Measurements from ENCODE around the gene METRNL. TPM values are rescaled to one million over a fixed set of nuclear protein-coding genes. Genes with fewer than 3 reads are reported as not detected.
A peak's percentile ranks its signal among the peaks of the same experiment; 100 is the strongest.

The METRNL gene
- total RNA-seq, 2 experiments from 2014 or later = 42.9 to 49.9 TPM

DNA sequence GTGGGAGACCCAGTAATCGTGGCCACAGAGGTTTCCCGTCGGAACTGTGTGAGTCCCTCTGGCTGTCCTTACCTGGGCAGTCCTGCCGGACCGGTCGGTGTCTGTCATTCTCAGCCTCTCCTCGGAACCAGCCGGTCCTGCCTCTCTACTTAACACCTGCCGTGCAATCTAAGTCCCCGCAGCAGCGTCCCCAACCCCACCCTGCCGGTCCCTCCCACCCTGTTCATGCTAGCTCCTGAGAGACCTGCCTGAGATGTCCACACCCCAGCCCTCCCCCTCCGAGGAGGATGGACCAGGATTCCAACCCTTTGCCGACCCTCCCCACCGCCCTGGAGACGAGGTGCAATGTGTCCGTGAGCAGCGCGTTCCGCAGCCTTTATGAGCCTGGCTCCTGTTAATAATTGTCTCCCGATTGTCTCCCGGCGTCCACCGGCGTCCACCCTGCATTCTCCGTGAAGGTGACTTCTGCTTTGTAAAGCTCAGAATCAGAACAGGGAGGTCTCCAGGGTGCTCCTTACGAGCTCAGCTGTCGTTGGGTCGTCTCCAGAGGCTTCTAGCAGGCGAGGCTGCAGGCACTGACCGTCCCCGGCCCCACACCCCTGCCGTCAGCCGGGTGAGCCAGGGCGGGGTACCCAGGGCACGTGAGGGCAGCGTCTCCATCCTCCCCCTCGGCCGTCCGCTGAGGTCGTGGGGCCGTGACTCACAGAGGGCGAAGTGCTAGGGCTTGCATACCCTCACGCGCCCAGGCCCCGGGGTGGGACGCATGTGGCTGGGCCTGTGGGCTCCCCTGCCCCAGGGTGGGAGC, 10.1 kb downstream of the METRNL start:
- H3K9me3 Mint-ChIP-seq (ENCODE audit: low read depth) = no peaks in the 10 kb centered on the region
- H3K4me1 Mint-ChIP-seq = peaks cover 34% of the 10 kb centered on the region
- DNase-seq (no peak), ATAC-seq (peak; percentile 16)
- CTCF ChIA-PET = no interaction called here
- no peak overlapping the region for H3K27ac Mint-ChIP-seq
- H3K27me3 Mint-ChIP-seq = no peaks in the 10 kb centered on the region
- H3K4me3 Mint-ChIP-seq = no peak overlapping the region
- peaks cover 28% of the 10 kb centered on the region for H3K36me3 Mint-ChIP-seq

DNA sequence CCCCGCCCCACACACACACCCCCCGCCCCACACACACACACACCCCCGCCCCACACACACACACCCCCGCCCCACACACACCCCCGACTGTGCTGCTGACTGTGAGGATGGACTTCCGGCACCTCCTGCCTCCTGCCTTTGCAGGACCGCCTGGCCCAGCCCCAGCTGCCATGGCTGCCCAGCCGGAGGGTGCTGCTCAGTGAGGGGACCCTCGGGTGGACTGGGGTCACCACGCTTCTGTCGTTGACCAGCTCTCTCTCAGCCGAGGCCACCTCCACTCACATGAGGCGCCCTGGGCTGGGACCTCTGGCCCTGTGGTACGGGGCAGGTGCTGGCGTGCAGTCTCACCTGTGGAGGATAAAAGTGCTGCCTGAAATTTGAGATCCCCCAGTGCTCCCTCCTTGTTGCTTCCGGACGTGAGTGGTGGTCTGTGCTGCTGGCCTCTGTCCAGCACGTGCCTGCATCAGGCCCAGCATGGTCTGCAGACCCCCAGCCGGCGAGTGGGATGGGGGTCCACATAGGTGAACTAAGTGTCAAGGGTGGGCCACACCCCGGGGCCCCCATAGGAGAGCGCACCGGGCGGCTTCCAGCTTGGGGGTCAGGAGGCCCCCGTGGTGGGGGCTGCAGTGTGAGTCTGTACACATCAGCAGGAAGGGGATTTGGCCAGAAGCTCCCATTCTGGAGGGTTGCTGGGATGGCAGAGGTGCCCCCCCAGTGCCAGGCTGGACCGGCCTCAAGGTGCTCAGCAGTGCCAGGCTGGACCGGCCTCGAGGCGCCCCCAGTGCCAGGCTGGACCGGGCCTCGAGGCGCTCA, 11.2 kb downstream of the METRNL start:
- Mint-ChIP-seq H3K4me3 (no peak overlapping the region), H3K9me3 (ENCODE audit: low read depth) (no peaks in the 10 kb centered on the region), H3K4me1 (peaks cover 24% of the 10 kb centered on the region), H3K27me3 (no peaks in the 10 kb centered on the region), H3K27ac (no peak overlapping the region), H3K36me3 (peaks cover 28% of the 10 kb centered on the region)
- CTCF ChIA-PET = no interaction called here
- DNase-seq (no peak), ATAC-seq (no peak)

DNA sequence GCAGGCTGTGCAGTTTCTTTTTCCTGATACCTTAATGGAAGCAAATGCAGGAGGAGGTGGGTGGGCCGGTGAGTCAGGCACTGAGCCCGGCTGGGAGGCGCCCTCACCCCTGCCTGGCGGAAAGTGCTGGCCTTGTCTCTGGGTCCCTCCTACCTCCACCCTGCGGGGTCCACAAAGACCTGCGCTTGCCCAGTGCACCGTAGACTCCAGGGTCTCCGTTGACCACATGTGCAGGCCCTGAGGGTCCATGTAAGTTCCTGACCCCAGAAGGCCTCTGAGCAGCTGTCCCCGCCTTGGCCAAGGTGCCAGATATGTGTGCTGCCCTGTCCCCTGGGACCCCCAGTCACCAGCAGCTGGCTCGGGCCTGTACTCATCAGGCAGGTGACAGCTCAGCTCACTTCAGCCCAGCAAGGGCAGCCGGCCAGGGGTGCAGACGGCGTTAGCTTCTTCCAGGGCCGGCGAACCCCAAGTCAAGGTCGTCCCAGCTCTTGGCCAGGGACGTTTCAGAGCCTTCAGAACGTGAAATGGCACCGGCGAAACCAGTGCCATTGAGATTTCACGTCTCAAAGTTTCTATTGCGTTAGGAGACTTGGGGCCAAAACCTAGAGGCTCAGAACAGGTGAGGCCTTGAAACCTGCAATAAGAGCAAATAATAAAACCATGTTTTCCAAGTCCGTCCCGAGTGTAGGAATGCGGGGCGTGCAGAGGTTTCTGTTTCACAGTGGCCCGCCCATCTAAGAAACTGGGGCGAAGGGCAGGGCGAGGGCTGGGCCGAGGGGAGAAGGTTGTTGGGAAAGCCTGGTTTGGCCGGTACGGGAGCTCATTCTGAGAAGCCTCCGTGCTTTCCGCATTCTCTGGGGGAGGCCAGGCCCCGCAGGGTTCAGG, 12.1 kb downstream of the METRNL start:
- H3K4me3 Mint-ChIP-seq = no peak overlapping the region
- no peaks in the 10 kb centered on the region for H3K9me3 Mint-ChIP-seq (ENCODE audit: low read depth)
- H3K36me3 Mint-ChIP-seq = peaks cover 26% of the 10 kb centered on the region
- H3K27ac Mint-ChIP-seq = no peak overlapping the region
- H3K4me1 Mint-ChIP-seq = peaks cover 18% of the 10 kb centered on the region
- CTCF ChIA-PET = interaction anchor here (1.0 kb wide), 1 partner anchor 15 kb away, joined by 3 read pairs; no protein-coding TSS in a partner anchor
- ATAC-seq (no peak), DNase-seq (no peak)
- no peaks in the 10 kb centered on the region for H3K27me3 Mint-ChIP-seq

DNA sequence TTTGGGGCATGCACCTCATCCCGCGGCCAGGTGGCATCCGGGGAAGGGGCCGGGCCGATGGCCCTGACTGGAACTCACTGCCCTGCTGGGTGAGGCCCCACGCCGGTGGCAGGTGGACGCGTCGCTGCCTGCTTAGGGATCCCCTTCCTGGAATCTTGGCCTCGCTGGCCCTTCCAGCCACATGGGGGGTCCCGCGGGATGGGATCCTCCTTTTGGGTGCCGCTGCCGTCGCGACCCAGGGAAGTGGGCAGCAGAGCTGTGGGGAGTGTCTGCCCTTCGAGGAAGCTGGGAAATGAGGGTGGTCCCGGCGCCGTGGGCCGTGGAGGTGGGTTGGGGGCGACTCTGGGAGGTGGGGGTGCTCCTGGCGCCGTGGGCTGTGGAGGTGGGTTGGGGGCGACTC, 12.8 kb downstream of the METRNL start:
- H3K4me3 Mint-ChIP-seq = no peak overlapping the region

DNA sequence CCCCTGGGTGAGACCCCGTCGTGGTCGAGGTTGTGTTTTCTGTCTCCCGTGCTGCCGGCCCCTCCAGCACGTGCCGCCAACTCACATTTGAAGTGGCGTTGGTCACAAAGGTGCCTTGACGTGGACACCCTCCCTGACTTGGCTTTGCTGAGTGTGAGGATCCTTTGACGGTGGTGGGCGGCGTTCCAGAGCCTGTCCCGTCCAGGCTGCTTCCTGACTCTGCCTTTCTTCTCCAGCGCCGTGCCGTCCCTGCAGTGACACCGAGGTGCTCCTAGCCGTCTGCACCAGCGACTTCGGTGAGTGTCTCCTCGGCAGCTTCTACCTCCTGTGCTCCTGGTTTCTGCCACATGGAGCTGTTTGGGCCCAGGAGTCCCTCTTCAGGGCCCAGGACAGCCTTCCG, 13.5 kb downstream of the METRNL start:
- peaks cover 23% of the 10 kb centered on the region for H3K36me3 Mint-ChIP-seq
- H3K27me3 Mint-ChIP-seq = no peaks in the 10 kb centered on the region
- DNase-seq (no peak), ATAC-seq (no peak)
- no peak overlapping the region for H3K4me3 Mint-ChIP-seq
- H3K27ac Mint-ChIP-seq = no peak overlapping the region
- H3K4me1 Mint-ChIP-seq = peaks cover 14% of the 10 kb centered on the region
- H3K9me3 Mint-ChIP-seq (ENCODE audit: low read depth) = no peaks in the 10 kb centered on the region
- CTCF ChIA-PET = no interaction called here

More for the DNA sequence above, 12.8 kb downstream of the METRNL start:
- DNase-seq (no peak), ATAC-seq (no peak)
- Mint-ChIP-seq H3K27ac (no peak overlapping the region), H3K9me3 (ENCODE audit: low read depth) (no peaks in the 10 kb centered on the region), H3K36me3 (peaks cover 24% of the 10 kb centered on the region), H3K4me1 (peaks cover 16% of the 10 kb centered on the region), H3K27me3 (no peaks in the 10 kb centered on the region)
- CTCF ChIA-PET = interaction anchor here (1.0 kb wide), 1 partner anchor 14 kb away, joined by 3 read pairs; no protein-coding TSS in a partner anchor

DNA sequence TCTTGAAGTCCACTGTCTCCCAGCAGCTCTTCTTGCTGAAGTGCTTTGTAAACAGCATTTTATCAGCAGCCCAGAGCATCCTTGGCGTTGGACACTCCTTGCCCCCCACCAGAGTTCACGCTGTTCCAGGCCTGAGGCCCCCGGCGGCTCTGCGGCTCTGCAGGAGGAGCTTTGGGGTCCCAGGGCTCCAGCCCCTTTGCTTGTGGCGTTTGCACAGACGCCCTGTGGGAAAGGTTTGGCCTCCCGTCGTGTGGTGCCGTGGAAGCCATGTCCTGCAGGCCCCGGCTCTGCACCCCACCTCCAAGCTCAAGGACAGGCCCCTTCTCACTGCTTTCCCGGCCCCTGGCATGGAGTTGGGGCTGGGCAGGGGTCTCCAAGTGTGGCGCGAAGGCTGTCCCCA, 14.1 kb downstream of the METRNL start:
- peaks cover 9% of the 10 kb centered on the region for H3K4me1 Mint-ChIP-seq

DNA sequence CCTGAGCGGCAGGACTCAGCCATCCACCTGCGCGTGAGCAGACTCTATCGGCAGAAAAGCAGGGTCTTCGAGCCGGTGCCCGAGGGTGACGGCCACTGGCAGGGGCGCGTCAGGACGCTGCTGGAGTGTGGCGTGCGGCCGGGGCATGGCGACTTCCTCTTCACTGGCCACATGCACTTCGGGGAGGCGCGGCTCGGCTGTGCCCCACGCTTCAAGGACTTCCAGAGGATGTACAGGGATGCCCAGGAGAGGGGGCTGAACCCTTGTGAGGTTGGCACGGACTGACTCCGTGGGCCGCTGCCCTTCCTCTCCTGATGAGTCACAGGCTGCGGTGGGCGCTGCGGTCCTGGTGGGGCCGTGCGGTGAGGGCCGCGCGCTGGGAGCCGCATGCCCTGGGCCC, 14.9 kb downstream of the METRNL start:
- CTCF ChIA-PET = no interaction called here
- Mint-ChIP-seq H3K4me1 (peaks cover 4% of the 10 kb centered on the region), H3K27ac (no peak overlapping the region), H3K27me3 (no peaks in the 10 kb centered on the region), H3K36me3 (peaks cover 21% of the 10 kb centered on the region), H3K9me3 (ENCODE audit: low read depth) (no peaks in the 10 kb centered on the region), H3K4me3 (no peak overlapping the region)
- DNase-seq = no peak
- ATAC-seq = no peak

More for the DNA sequence above, 14.1 kb downstream of the METRNL start:
- Mint-ChIP-seq H3K4me3 (no peak overlapping the region), H3K27me3 (no peaks in the 10 kb centered on the region), H3K27ac (no peak overlapping the region), H3K9me3 (ENCODE audit: low read depth) (no peaks in the 10 kb centered on the region), H3K36me3 (peaks cover 23% of the 10 kb centered on the region)
- no peak for ATAC-seq
- DNase-seq = no peak
- CTCF ChIA-PET = no interaction called here

DNA sequence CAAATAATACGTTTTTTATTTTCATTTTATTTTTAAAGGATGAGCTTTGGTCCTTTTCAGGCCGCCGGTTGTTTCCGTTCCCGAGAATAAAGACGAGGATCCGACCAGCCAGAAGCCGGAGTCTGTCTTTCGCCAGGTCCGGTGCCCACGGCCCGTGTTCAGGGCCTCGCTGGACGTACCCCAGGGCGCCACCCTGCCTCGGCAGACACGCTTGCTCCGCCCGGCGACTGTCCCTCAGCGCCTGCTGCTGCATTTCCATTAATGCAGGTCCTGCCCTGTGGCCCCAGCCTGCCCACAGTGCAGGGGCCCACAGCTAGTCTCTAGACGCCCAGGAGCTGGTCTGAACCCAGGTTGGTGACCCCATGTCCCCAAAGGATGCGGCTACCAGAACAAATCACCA, 15.6 kb downstream of the METRNL start:
- Mint-ChIP-seq H3K4me1 (peaks cover 1% of the 10 kb centered on the region), H3K36me3 (peaks cover 18% of the 10 kb centered on the region), H3K27ac (no peak overlapping the region), H3K9me3 (ENCODE audit: low read depth) (no peaks in the 10 kb centered on the region), H3K4me3 (no peak overlapping the region), H3K27me3 (peaks cover 6% of the 10 kb centered on the region)
- CTCF ChIA-PET = no interaction called here
- no peak for DNase-seq
- ATAC-seq = no peak

DNA sequence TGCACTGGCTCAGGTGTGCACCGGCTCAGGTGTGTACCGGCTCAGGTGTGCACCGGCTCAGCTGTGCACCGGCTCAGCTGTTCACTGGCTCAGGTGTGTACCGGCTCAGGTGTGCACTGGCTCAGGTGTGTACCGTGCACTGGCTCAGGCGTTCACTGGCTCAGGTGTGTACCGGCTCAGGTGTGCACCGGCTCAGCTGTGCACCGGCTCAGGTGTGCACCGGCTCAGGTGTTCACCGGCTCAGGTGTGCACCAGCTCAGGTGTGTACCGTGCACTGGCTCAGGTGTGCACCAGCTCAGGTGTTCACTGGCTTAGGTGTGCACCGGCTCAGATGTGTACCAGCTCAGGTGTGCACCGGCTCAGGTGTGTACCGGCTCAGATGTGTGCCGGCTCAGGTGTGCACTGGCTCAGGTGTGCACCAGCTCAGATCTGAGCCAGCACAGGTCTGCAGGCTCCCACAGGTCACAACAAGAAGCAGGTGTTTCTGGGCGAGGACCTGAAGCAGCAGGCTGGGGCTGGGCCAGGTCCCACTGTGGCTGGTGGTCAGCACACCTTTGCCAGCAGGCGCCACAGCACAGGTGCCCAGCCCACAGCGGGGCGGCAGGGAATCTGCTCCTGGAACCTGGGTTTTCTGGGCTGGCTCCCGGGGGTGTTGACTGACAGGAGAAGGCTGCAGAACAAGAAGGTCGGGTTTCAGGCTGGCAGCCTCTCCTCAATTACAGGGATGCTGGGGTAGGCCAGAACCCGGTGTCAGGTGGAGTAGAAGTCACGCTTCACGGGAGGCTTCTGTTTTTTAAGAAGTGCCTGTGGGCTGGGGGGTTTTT, 17.2 kb downstream of the METRNL start:
- H3K4me1 Mint-ChIP-seq = peaks cover 12% of the 10 kb centered on the region
- no peak for DNase-seq
- no peak overlapping the region for H3K4me3 Mint-ChIP-seq
- no peaks in the 10 kb centered on the region for H3K9me3 Mint-ChIP-seq (ENCODE audit: low read depth)
- peaks cover 9% of the 10 kb centered on the region for H3K27me3 Mint-ChIP-seq
- H3K36me3 Mint-ChIP-seq = peaks cover 16% of the 10 kb centered on the region
- no peak overlapping the region for H3K27ac Mint-ChIP-seq
- CTCF ChIA-PET = no interaction called here
- ATAC-seq = no peak

DNA sequence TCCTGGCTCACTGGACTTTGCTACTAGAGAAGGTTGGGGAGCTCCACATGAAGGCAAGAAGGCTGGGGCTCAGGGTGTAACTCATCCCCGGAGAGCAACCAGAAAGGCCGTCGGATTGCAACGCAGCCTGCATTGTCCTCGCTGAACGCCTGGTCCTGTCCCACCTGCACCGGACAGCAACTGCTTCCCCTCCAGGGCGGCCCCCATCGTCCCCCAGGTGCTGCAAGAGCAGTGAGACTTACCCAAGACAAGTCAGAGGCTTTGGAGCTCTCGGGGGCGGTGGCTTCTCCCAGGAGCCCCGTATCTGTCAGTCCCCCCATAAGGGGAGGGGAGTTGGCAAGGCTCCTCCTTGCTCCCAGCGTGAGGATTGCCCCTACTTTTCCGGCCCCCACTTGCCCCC, 18.4 kb downstream of the METRNL start:
- H3K4me1 Mint-ChIP-seq = peaks cover 12% of the 10 kb centered on the region
- DNase-seq (no peak), ATAC-seq (no peak)
- peaks cover 16% of the 10 kb centered on the region for H3K36me3 Mint-ChIP-seq
- H3K27ac Mint-ChIP-seq = no peak overlapping the region
- no peak overlapping the region for H3K4me3 Mint-ChIP-seq
- H3K27me3 Mint-ChIP-seq = peaks cover 9% of the 10 kb centered on the region
- CTCF ChIA-PET = no interaction called here
- H3K9me3 Mint-ChIP-seq (ENCODE audit: low read depth) = no peaks in the 10 kb centered on the region

DNA sequence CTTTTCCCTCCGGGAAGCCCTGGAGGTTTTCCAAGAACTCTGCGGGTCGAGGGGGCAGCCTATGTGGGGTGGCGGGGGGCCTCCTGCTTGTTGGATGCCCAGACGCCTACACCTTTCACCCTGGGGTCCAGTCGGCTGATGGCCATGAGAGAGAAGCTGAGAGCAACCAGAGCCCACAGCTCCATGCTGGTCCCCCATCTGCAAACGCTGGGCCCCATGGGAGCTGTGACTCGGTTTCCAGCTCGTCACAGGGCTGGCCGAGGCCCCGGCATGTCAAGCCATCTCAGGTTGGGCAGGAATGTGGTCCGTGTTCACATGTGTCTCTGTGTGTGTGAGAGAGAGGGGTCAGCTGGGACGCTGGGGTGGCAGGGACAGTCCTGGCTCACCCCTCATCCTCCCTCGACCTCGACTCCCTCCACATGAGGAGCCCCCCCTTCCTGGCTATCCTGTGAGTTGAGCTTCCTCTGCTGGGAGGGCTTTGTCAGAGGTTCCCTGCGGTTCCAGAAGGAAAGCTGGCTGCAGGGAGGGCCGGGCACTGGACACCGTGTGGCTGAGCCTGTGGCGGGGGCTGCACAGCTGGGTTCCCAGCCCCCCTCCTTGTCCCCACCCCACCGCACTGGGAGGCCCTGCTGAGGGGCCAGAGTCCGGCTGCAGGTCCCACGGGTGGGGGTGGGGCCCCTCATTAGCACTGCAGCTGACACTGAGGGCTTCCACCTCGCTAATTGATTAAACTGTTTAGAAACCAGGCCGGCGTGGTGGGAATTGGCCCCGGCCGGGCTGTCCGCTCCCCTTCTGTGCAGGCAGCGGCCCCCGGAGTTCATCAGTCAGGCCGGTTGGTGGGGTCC, 19.1 kb downstream of the METRNL start:
- Mint-ChIP-seq H3K27ac (no peak overlapping the region), H3K4me3 (no peak overlapping the region), H3K4me1 (peaks cover 12% of the 10 kb centered on the region), H3K9me3 (ENCODE audit: low read depth) (no peaks in the 10 kb centered on the region), H3K27me3 (peaks cover 9% of the 10 kb centered on the region), H3K36me3 (peaks cover 14% of the 10 kb centered on the region)
- ATAC-seq = no peak
- no peak for DNase-seq
- CTCF ChIA-PET = no interaction called here

DNA sequence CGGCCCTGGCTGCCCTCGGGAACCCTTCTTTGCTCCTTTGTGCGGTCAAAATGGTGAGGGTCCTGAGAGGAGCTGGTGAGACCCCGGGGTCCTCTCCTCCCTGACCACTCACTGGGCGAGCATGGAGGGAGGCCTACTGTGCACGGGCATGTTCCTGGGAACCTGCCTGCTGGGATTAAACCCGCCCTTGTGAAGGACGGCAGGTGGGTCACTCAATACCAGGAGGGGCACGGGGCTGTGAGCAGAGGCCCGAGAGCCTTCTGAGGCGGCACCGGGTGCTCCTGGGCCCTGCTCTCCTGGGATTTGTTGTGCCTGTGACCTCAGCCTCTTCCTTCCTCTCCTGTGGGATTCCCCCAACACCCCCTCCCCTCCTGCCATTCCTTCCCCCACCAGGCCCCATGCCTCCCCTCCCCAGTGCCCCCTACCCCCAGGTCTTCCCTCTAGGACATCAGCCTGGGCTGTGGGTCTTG, 19.7 kb downstream of the METRNL start:
- Mint-ChIP-seq H3K27ac (no peak overlapping the region), H3K27me3 (peaks cover 9% of the 10 kb centered on the region), H3K36me3 (peaks cover 10% of the 10 kb centered on the region), H3K4me3 (no peak overlapping the region), H3K9me3 (ENCODE audit: low read depth) (no peaks in the 10 kb centered on the region), H3K4me1 (peaks cover 12% of the 10 kb centered on the region)
- DNase-seq = no peak
- CTCF ChIA-PET = no interaction called here
- ATAC-seq = no peak

Measured in activated CD8-positive, alpha-beta memory T cell treated with anti-CD3 and anti-CD28 coated beads, Interleukin-2, amount 10 ng/mL, durations not matched to agents 7 days and 5 days (primary cell).